GDM1 (cell line): ENCODE measurements around the gene MEGF11.

ENCODE experiments used
- DNase-seq: peaks from one replicate; lab custom pipeline; 2025; lab: John Stamatoyannopoulos, UW

Gene MEGF11

DNA sequence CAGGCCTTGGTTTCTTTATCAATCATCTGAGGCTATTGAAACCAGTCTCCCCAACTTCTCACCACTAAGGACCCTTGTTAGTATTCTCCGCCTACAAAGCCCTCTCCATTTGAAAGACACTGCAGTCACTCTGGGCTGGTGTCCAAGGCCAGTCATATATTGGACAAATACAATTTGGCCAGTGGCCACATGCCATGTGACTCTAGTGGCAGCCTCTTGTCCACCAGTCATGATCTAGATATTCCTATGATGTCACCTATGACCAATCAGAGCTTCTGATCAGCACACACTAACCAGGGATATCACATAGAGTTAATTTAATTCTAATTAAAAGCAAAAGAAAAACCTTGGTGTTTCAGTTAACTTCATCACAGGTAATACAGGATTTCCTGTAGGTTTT lies 316.1 kb downstream of the MEGF11 start:
- DNase-seq: no peak

GRCh38 chr15:65937054-65937453 lies 316.5 kb downstream of the MEGF11 start:
- DNase-seq: no peak

DNA sequence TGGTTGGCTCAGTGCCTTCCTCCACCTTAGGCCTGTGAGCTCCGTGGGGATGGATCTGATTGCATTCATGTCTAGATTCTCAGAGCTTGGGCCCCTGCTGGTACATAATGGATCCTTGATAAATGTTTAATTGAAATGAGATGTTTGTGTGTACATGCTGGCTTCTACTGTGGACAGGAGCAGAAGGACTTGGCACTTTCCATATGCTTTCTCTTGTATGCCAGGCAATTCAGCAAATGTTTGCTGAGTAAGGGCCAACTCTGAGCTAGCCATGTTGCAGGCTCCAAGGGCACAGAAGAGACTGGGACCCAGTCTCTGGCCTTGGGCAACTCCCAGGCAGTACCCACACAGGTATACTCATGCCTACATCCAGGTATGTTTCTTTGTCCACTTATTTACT lies 317.3 kb downstream of the MEGF11 start:
- DNase-seq: no peak

DNA sequence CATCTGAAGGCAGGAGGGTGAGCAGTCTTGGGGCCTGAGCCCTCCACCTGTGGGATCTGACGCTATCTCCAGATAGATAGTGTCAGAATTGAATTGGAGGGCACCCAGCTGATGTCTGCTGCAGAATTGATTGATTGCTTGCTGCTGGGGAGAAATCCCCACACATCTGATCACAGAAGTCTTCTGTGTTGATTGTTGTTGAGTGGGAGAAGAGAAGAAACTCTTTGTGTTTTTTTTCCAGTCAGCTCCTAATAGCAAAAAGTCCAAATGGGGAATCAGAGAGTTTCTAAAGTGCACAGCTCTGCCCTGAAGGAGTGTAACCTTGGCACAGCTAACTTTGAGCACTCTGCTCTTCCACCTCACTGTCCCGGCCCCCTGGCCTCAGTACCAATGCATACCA lies 318.2 kb downstream of the MEGF11 start:
- no peak for DNase-seq

DNA sequence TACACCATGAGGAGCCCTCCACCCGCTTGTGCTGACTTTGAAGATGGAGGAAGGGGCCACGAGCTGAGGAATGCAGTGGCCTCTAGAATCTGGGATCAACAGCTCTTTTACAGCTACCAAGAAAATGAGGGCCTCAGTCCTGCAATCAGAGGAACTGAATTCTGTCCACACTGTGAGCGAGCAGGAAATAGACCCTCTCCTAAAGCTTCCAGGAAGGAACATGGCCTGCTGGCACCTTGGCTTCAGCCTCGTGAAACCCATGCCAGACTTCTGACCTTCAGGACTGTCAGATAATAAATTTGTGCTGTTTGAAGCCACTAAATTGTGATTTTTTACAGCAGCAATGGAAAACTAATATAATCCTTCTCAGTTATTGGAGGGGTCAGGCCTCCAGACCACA lies 322.3 kb downstream of the MEGF11 start:
- no peak for DNase-seq

DNA sequence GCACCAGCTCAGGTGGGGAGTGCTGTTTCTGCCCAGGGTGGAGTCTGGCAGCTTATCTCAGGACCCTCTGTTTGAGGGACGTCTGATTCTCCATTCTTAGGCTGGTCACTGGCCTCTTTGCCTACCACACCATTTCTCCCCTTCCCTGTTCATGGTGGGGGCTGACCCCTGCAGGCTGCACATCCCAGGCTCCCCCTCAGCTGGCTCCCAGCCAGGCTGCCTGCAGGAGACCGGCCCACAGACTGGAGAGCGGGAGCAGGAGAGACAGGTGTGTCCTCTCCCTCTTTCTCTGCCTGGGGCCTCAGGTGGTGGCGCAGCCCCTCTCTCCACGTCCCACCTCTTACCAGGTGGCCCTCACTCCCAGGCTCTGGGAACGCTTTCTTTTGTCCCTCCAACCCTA lies 323.4 kb downstream of the MEGF11 start:
- DNase-seq: no peak

GRCh38 chr15:65929573-65929972 lies 324.0 kb downstream of the MEGF11 start:
- DNase-seq: no peak

DNA sequence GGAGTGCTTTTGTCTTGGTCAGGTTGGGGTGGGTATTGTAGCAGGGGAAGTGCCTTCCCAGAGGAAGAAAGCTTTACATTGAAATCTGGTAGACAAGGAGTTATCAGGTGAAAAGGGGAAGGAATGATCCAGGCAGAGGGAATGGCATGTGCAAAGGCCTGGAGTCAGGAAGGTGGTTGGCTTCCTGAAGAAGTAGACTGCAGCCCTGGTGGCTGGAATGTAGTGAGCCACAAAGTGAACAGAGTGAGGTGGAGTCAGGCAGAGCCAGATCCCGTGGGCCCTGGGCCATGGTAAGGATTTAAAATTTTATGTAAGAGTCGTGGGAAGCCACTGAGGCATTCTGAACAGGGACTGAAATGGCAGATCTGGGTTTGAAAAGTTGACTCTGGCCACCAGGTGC lies 326.0 kb downstream of the MEGF11 start:
- DNase-seq: no peak

- no peak for DNase-seq
Measured at GRCh38 chr15:65926899-65927298, 326.7 kb downstream of the MEGF11 start.

GRCh38 chr15:65926459-65926858 lies 327.1 kb downstream of the MEGF11 start:
- no peak for DNase-seq

DNA sequence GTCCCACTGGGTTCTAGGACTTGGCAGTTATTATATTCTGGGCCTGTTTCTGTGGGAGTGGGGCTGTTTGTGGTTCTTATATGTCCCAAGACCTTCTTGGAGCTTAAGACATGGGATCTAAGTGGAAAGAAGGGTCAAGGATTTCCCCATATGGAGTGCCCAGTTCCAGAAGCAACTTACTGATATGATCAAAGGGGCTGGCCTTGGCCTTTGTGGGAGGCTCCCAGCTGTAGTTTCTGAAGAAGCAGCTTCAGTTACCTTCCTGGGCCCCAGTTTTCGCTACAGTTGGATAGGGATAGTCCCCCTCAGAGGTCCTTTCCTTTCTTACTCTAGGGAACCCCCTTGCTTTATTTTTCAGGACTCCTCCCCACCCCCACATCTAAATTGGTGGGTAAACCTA lies 328.2 kb downstream of the MEGF11 start:
- no peak for DNase-seq

DNA sequence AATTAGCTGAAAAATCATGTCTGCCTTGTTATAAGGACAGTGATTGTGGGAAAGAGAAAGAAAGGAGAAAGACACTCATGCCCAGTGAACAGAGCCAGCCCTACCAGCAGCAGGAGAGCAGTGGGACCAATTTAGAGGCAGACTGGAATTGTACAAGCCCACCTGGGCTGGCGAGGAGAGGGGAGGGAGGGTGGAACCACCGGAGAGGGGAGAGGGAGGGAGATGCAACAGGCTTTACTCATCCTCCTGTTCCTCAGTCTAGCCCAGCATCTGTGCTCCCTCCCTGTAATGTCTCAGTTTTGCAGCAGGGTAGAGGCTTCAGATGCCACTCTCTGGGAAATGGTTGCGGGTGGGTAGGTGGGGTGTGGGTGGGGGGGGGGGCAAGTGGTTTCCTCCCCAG lies 329.5 kb downstream of the MEGF11 start:
- no peak for DNase-seq

DNA sequence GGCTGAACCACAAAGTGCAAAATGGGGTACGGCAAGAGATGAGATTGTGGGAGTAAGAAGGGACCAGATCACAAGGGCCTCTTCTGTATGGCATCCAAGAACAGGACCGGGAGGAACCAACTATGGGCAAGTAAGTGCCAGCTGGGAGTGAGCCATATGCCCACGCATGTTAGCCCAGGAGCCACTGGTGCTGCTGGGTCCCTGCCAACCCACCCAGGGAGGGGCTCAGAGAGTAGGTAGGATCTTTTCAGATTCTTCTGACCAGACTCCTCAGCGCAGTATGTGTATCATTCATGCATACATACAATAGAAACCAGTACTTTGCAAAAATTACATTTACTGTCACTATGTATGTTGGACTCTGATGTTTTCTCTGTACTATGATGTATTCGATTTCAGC lies 330.3 kb downstream of the MEGF11 start:
- DNase-seq: no peak

- DNase-seq: no peak
Measured at GRCh38 chr15:65922621-65923020, 330.9 kb downstream of the MEGF11 start.

GRCh38 chr15:65921780-65922179 lies 331.8 kb downstream of the MEGF11 start:
- no peak for DNase-seq

GRCh38 chr15:65920825-65921309 lies 332.7 kb downstream of the MEGF11 start:
- no peak for DNase-seq

DNA sequence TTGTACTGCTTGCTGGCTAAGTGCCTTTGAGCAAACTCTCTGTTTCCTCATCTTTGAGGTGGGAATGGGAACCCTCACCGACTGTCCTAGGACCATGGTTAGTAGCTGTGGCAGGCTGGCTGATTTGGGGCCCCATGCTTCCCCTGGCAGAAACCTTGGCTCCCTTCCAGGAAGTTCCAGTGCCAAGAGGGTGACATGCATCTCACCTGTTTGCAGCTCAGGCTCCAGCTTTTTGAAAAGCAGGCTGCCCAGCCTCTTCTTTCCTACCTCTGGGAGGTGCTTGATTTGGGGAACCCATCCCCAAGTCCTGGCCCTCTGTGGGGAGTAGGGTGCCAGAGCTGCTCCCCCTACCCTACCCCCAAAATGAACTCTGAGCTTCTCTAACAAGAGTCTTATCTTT lies 333.4 kb downstream of the MEGF11 start:
- no peak for DNase-seq

DNA sequence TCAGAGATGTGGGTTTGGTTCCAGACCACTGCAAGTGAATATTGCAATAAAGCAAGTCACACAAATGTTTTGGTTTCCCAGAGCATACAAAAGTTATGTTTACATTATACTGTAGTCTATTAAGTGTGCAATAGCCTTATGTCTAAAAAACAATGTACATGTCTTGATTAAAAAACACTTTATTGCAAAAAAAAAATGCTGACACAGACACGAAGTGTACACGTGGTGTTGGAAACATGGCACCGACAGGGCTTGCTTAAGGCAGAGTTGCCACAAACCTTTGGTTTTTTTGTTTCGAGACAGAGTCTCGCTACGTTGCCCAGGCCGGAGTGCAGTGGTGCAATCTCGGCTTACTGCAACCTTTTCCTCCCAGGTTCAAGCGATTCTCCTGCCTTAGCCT lies 334.2 kb downstream of the MEGF11 start:
- no peak for DNase-seq

DNA sequence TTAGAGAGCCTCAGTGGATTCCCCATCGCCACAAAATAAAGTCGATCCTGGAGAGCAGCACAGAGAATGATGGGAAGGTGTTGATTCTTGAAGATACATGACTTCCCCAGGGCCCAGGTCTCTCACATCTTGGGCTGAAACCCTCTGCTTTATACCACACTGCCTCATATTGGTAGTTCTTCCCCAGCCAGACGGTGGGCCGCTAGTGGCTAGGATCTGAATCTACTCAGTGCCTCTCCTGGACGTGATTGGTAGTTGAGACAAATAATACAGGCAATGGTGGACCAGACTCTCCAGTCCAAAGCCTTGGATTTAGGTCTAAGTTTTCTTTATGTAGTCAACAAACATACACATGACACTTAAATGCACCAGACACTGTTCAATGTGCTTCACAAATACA lies 334.6 kb downstream of the MEGF11 start:
- no peak for DNase-seq

- no peak for DNase-seq
Measured at GRCh38 chr15:65918357-65918920, 335.1 kb downstream of the MEGF11 start.

- DNase-seq: no peak
Measured at GRCh38 chr15:65917936-65918335, 335.6 kb downstream of the MEGF11 start.

DNA sequence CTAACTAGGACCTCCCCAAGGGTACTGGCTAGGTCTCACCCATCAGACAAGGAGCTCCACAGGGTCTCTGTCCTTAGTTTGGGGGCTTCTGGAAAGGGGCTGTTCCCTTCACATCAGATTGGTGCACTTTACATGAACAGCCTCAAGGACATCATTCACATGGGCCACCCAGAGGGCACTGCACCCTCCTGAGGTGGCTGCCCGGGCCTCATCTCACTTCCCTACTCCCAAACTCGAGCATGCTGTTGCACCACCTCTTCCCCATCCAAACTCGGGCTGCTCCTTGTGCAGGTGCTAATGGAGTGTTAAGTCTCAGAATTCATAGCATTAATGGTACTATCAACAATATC lies 336.2 kb downstream of the MEGF11 start:
- no peak for DNase-seq

DNA sequence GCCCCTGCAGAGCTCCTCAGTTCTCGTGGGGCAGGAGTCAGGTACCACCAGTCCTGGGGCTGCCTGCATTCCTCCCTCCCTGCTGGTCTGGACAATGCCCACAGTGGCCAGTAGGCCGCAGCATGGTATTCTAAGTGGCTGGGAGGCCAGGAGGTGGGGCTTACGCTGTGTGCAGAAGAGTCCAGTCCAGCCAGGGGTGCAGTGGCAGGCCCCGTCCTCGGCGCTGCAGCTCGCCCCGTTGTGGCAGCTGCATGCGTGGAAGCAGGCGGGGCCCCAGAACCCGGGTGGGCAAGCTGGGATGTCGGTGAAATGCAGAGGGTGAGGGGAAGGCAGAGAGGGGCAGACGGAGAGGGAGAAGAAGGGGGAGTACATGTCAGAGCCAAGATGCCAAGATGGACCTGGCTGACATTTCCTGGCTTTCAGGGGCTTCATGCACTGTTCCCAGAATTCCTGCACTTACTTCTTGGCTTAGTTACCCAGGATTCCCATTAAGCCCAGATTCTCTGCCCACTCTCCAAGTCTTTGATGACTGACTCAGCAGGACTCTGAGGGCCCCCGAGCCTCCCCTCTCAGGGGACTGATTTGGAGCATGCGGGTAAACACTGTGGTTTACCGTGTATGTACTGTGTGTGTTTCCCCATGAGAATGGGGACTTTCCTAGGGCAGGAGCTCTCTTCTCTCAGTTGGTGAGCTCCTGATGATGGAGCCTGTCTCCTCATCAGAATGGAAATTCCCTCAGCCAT lies 336.7 kb downstream of the MEGF11 start:
- DNase-seq: no peak

GRCh38 chr15:65916041-65916663 lies 337.4 kb downstream of the MEGF11 start:
- DNase-seq: no peak
